DND-41 (cell line): ENCODE data around the gene PCNX2.

Experiments used
- CTCF ChIP-seq: IDR thresholded peaks from 2 replicates; pipeline ENCODE4 v1.5.1; 2012; ENCODE audit warnings: borderline replicate concordance, low read length, moderate library complexity, mild to moderate bottlenecking; ENCODE audit not compliant: poor library complexity, severe bottlenecking; ENCODE audit errors: extremely low read depth
- EZH2 ChIP-seq: IDR thresholded peaks from 3 replicates; pipeline ENCODE4 v1.6.1; 2012; ENCODE audit warnings: borderline replicate concordance, low read depth, mild to moderate bottlenecking, moderate library complexity, low read length, inconsistent platforms; ENCODE audit not compliant: severe bottlenecking

- TF ChIP-seq CTCF (no peak), EZH2 (no peak)
These were observed 193.2 kb downstream of the PCNX2 start for GRCh38 chr1:233102341-233102740.
